ENCODE data around the gene ANP32B. TPM values are rescaled to one million over a fixed set of nuclear protein-coding genes. Genes with fewer than 3 reads are reported as not detected.

ANP32B gene
- total RNA-seq, 1 donor from 2014 or later = 98.5 TPM

DNA sequence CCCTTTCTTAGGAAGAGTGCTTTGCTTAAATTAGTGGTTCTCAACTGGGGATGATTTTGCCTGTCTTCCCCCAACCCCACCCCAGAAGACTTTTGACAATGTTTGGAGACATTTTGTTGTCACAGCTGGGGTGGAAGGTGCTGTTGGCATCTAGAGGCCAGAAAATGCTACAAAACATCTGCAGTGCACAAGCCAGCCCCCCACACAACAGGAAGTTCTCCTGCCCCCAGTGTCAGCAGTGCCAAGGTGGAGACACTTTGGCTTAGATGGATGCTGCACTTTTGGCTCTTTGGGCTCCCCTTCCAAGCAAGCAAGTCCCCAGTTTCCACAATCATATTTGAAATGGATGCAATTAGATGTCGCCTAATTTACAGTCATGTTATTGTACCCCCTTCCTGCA, 47.9 kb upstream of the ANP32B start:
- DNase-seq (ENCODE audit: low read depth) (no peak), FAIRE-seq (no peak)
- Mint-ChIP-seq H3K36me3 (ENCODE audit: low read depth, unreplicated experiment) (no peaks in the 10 kb centered on the region), H3K4me3 (ENCODE audit: unreplicated experiment) (no peak overlapping the region), H3K27me3 (ENCODE audit: low read depth, unreplicated experiment) (peaks cover 56% of the 10 kb centered on the region), H3K4me1 (ENCODE audit: low read depth, unreplicated experiment) (no peaks in the 10 kb centered on the region), H3K27ac (ENCODE audit: unreplicated experiment) (no peak overlapping the region), H3K9me3 (ENCODE audit: unreplicated experiment) (peaks cover 1% of the 10 kb centered on the region)
- TF ChIP-seq CTCF (IDR thresholded peaks at IDR 0.05; ENCODE audit: insufficient read depth, low read depth, low read length) (no peak), EZH2 (IDR thresholded peaks at IDR 0.05; ENCODE audit: insufficient read depth, low read length) (no peak)
- H3K79me2 ChIP-seq (ENCODE audit: insufficient read depth, low read length) = no peaks in the 10 kb centered on the region
- no peaks in the 10 kb centered on the region for H3K9me3 ChIP-seq (ENCODE audit: insufficient read depth, low read depth, low read length)
- no peaks in the 10 kb centered on the region for H3K36me3 ChIP-seq (ENCODE audit: insufficient read depth, low read length)
- no peak overlapping the region for H3K9ac ChIP-seq (ENCODE audit: low read length)
- no peak overlapping the region for H3K27ac ChIP-seq (ENCODE audit: low read depth, low read length)
- H2AFZ ChIP-seq (ENCODE audit: low read depth, low read length) = no peak overlapping the region
- no peak overlapping the region for H3K4me2 ChIP-seq (ENCODE audit: low read length)
- H3K4me1 ChIP-seq (ENCODE audit: insufficient read depth, low read length) = no peaks in the 10 kb centered on the region
- peaks cover 54% of the 10 kb centered on the region for H3K27me3 ChIP-seq (ENCODE audit: insufficient read depth, low read length)
- no peak overlapping the region for H3K4me3 ChIP-seq (ENCODE audit: insufficient read depth, low read depth, low read length)
- H4K20me1 ChIP-seq (ENCODE audit: insufficient read depth, low read length) = no peaks in the 10 kb centered on the region

GRCh38 chr9:97936998-97937397, 46.1 kb upstream of the ANP32B start:
- no peaks in the 10 kb centered on the region for H3K4me1 Mint-ChIP-seq (ENCODE audit: low read depth, unreplicated experiment)
- Histone ChIP-seq H3K9ac (ENCODE audit: low read length) (no peak overlapping the region), H3K4me1 (ENCODE audit: insufficient read depth, low read length) (no peaks in the 10 kb centered on the region), H3K36me3 (ENCODE audit: insufficient read depth, low read length) (no peaks in the 10 kb centered on the region), H3K9me3 (ENCODE audit: insufficient read depth, low read depth, low read length) (no peaks in the 10 kb centered on the region), H2AFZ (ENCODE audit: low read depth, low read length) (no peak overlapping the region), H3K4me2 (ENCODE audit: low read length) (no peak overlapping the region), H3K27ac (ENCODE audit: low read depth, low read length) (no peak overlapping the region), H3K27me3 (ENCODE audit: insufficient read depth, low read length) (peaks cover 54% of the 10 kb centered on the region), H3K4me3 (ENCODE audit: insufficient read depth, low read depth, low read length) (no peak overlapping the region), H4K20me1 (ENCODE audit: insufficient read depth, low read length) (no peaks in the 10 kb centered on the region), H3K79me2 (ENCODE audit: insufficient read depth, low read length) (no peaks in the 10 kb centered on the region)
- H3K4me3 Mint-ChIP-seq (ENCODE audit: unreplicated experiment) = no peak overlapping the region
- no peak for TF ChIP-seq CTCF (IDR thresholded peaks at IDR 0.05; ENCODE audit: insufficient read depth, low read depth, low read length)
- TF ChIP-seq EZH2 (IDR thresholded peaks at IDR 0.05; ENCODE audit: insufficient read depth, low read length) = no peak
- H3K27me3 Mint-ChIP-seq (ENCODE audit: low read depth, unreplicated experiment) = peaks cover 54% of the 10 kb centered on the region
- FAIRE-seq = no peak
- no peak overlapping the region for H3K27ac Mint-ChIP-seq (ENCODE audit: unreplicated experiment)
- peaks cover 1% of the 10 kb centered on the region for H3K9me3 Mint-ChIP-seq (ENCODE audit: unreplicated experiment)
- no peak for DNase-seq (ENCODE audit: low read depth)
- no peaks in the 10 kb centered on the region for H3K36me3 Mint-ChIP-seq (ENCODE audit: low read depth, unreplicated experiment)

GRCh38 chr9:97938081-97938644, 45.0 kb upstream of the ANP32B start, which contains the start of gene HEMGN:
TSS of gene HEMGN (minus strand) at chr9:97938172. CDS start at chr9:97938136, 36 bp downstream.
- Histone ChIP-seq H4K20me1 (ENCODE audit: insufficient read depth, low read length) (no peaks in the 10 kb centered on the region), H3K9me3 (ENCODE audit: insufficient read depth, low read depth, low read length) (no peaks in the 10 kb centered on the region), H3K36me3 (ENCODE audit: insufficient read depth, low read length) (no peaks in the 10 kb centered on the region), H3K79me2 (ENCODE audit: insufficient read depth, low read length) (no peaks in the 10 kb centered on the region), H3K9ac (ENCODE audit: low read length) (no peak within 1 kb of the TSS), H3K27ac (ENCODE audit: low read depth, low read length) (no peak within 1 kb of the TSS), H2AFZ (ENCODE audit: low read depth, low read length) (no peak within 1 kb of the TSS), H3K4me3 (ENCODE audit: insufficient read depth, low read depth, low read length) (no peak within 1 kb of the TSS), H3K27me3 (ENCODE audit: insufficient read depth, low read length) (peaks cover 62% of the 10 kb centered on the region), H3K4me1 (ENCODE audit: insufficient read depth, low read length) (no peaks in the 10 kb centered on the region), H3K4me2 (ENCODE audit: low read length) (no peak within 1 kb of the TSS)
- Mint-ChIP-seq H3K4me1 (ENCODE audit: low read depth, unreplicated experiment) (no peaks in the 10 kb centered on the region), H3K9me3 (ENCODE audit: unreplicated experiment) (peaks cover 1% of the 10 kb centered on the region), H3K27ac (ENCODE audit: unreplicated experiment) (no peak within 1 kb of the TSS), H3K4me3 (ENCODE audit: unreplicated experiment) (no peak within 1 kb of the TSS), H3K27me3 (ENCODE audit: low read depth, unreplicated experiment) (peaks cover 62% of the 10 kb centered on the region), H3K36me3 (ENCODE audit: low read depth, unreplicated experiment) (no peaks in the 10 kb centered on the region)
- DNase-seq (ENCODE audit: low read depth) = no peak
- TF ChIP-seq EZH2 (IDR thresholded peaks at IDR 0.05; ENCODE audit: insufficient read depth, low read length) = no peak
- no peak for TF ChIP-seq CTCF (IDR thresholded peaks at IDR 0.05; ENCODE audit: insufficient read depth, low read depth, low read length)
- no peak for FAIRE-seq

Data from astrocyte (in vitro differentiated cells and primary cell).